Upper lobe of left lung (tissue), 4 donors: Measurements from ENCODE around the gene KCNIP4.

Experiments
- CTCF ChIP-seq, 6 experiments: fragments of 450-650 bp in 4 of 6; fragments of 200-600 bp in 2 of 6; sonication (generic) in 2 of 6; IDR thresholded peaks; one replicate each; pipeline ENCODE4 v1.5.1; 2016 to 2019; ENCODE audit warnings: antibody characterized with exemption in 6 of 6
- POLR2A ChIP-seq, 4 donors: fragments of 450-650 bp; IDR thresholded peaks; one replicate each; pipeline ENCODE4 v1.5.1; 2016 to 2017; ENCODE audit warnings: antibody characterized with exemption in 4 of 4, mild to moderate bottlenecking in 2 of 4
- POLR2AphosphoS5 ChIP-seq, 2 donors: sonication (generic); formaldehyde crosslinking; IDR thresholded peaks; one replicate each; pipeline ENCODE4 v1.5.1; 2017; ENCODE audit warnings: antibody characterized with exemption in 2 of 2

GRCh38 chr4:21134994-21135393 lies 813.6 kb downstream of the KCNIP4 start:
- TF ChIP-seq CTCF (IDR thresholded peaks at IDR 0.05), result no peak
- no peak for TF ChIP-seq POLR2A (IDR thresholded peaks at IDR 0.05)
- TF ChIP-seq POLR2AphosphoS5 (IDR thresholded peaks at IDR 0.05), result no peak
